SK-N-MC (cell line): ENCODE data around the gene STK11.

Experiments used
- DNase-seq: peaks from one replicate; pipeline ENCODE4 v3.0.0-alpha.2; 2011; ENCODE audit warnings: low read depth, low spot score
- H3K27ac ChIP-seq: fragments of 200-600 bp; sonication (generic); 2 replicates; pipeline ENCODE4 v1.5.1; 2016; ENCODE audit warnings: mixed run types
- H3K36me3 ChIP-seq: fragments of 200-600 bp; sonication (generic); 2 replicates; pipeline ENCODE4 v1.6.1; 2017; ENCODE audit warnings: antibody characterized with exemption, low read length, mixed read lengths; ENCODE audit not compliant: insufficient read depth
- H3K4me3 ChIP-seq: fragments of 200-600 bp; sonication (generic); 2 replicates; pipeline ENCODE4 v1.5.1; 2016
- H3K9ac ChIP-seq: fragments of 200-600 bp; sonication (generic); 2 replicates; pipeline ENCODE4 v1.8.0; 2017; ENCODE audit warnings: mixed run types, mixed read lengths; ENCODE audit not compliant: insufficient read length
- H3K9me3 ChIP-seq: fragments of 200-600 bp; sonication (generic); 2 replicates; pipeline ENCODE4 v1.6.1; 2017; ENCODE audit warnings: low read depth, mild to moderate bottlenecking, antibody characterized with exemption, low read length, moderate library complexity, mixed read lengths
- EZH2 ChIP-seq: fragments of 200-600 bp; sonication (generic); IDR thresholded peaks from one replicate; pipeline ENCODE4 v1.6.1; 2017; ENCODE audit warnings: antibody characterized with exemption
- FOXP2 ChIP-seq: optimal IDR thresholded peaks from 2 replicates; pipeline ENCODE3; 2011; ENCODE audit warnings: mild to moderate bottlenecking, moderate library complexity; ENCODE audit not compliant: insufficient read depth; ENCODE audit errors: extremely low read length, control extremely low read depth
- POLR2AphosphoS5 ChIP-seq: IDR thresholded peaks from 2 replicates; pipeline ENCODE4 v1.6.1; 2012; ENCODE audit warnings: mild to moderate bottlenecking, low read depth, low read length, borderline replicate concordance

STK11 gene

GRCh38 chr19:1168572-1169410, 36.8 kb upstream of the STK11 start:
- H3K36me3 ChIP-seq: no peaks in the 10 kb centered on the region; the same call in 1 of the 2 replicates
- no peak for TF ChIP-seq EZH2
- TF ChIP-seq FOXP2: no peak
- TF ChIP-seq POLR2AphosphoS5: no peak
- no peak overlapping the region for H3K4me3 ChIP-seq
- no peak for DNase-seq
- no peak overlapping the region for H3K27ac ChIP-seq
- H3K9me3 ChIP-seq: no peaks in the 10 kb centered on the region
- no peak overlapping the region for H3K9ac ChIP-seq

- Histone ChIP-seq H3K27ac (no peak overlapping the region), H3K4me3 (no peak overlapping the region), H3K36me3 (no peaks in the 10 kb centered on the region; the same call in 1 of the 2 replicates), H3K9me3 (no peaks in the 10 kb centered on the region), H3K9ac (no peak overlapping the region)
- TF ChIP-seq POLR2AphosphoS5 (no peak), FOXP2 (no peak), EZH2 (no peak)
- DNase-seq: no peak
These were observed 36.2 kb upstream of the STK11 start for GRCh38 chr19:1169411-1169791.

- no peak overlapping the region for H3K9ac ChIP-seq
- H3K27ac ChIP-seq: 0 out of 2 replicates have a peak overlapping the region, but pooled peaks have one; percentile 19
- no peaks in the 10 kb centered on the region; the same call in 1 of the 2 replicates for H3K36me3 ChIP-seq
- H3K4me3 ChIP-seq: no peak overlapping the region
- H3K9me3 ChIP-seq: no peaks in the 10 kb centered on the region
- DNase-seq: no peak
- TF ChIP-seq EZH2 (no peak), FOXP2 (no peak), POLR2AphosphoS5 (no peak)
These were observed 35.4 kb upstream of the STK11 start for GRCh38 chr19:1169921-1170885.

GRCh38 chr19:1170938-1171754, 34.4 kb upstream of the STK11 start:
- H3K9ac ChIP-seq: no peak overlapping the region
- 0 out of 2 replicates have a peak overlapping the region, but pooled peaks have one; percentile 19 for H3K27ac ChIP-seq
- no peak for DNase-seq
- peak overlapping the region; percentile 81 for H3K4me3 ChIP-seq
- no peaks in the 10 kb centered on the region for H3K9me3 ChIP-seq
- no peak for TF ChIP-seq POLR2AphosphoS5
- TF ChIP-seq FOXP2: no peak
- no peak for TF ChIP-seq EZH2
- H3K36me3 ChIP-seq: no peaks in the 10 kb centered on the region; the same call in 1 of the 2 replicates

GRCh38 chr19:1171755-1172352, 33.7 kb upstream of the STK11 start:
- no peak for DNase-seq
- H3K9me3 ChIP-seq: no peaks in the 10 kb centered on the region
- peak overlapping the region; percentile 81 for H3K4me3 ChIP-seq
- peak overlapping the region; percentile 61 for H3K27ac ChIP-seq
- peak overlapping the region; percentile 75 for H3K9ac ChIP-seq
- no peaks in the 10 kb centered on the region; the same call in 1 of the 2 replicates for H3K36me3 ChIP-seq
- TF ChIP-seq FOXP2: no peak

- Histone ChIP-seq H3K9ac (peak overlapping the region; percentile 75), H3K9me3 (no peaks in the 10 kb centered on the region), H3K4me3 (peak overlapping the region; percentile 81), H3K27ac (peak overlapping the region; percentile 61), H3K36me3 (no peaks in the 10 kb centered on the region; the same call in 1 of the 2 replicates)
- DNase-seq: no peak
- TF ChIP-seq POLR2AphosphoS5 (no peak), EZH2 (no peak), FOXP2 (no peak)
These were observed 33.0 kb upstream of the STK11 start for GRCh38 chr19:1172353-1173158.

GRCh38 chr19:1173159-1173844, 32.3 kb upstream of the STK11 start:
- peak overlapping the region; percentile 61 for H3K27ac ChIP-seq
- TF ChIP-seq POLR2AphosphoS5 (no peak), FOXP2 (no peak), EZH2 (no peak)
- peak overlapping the region; percentile 75 for H3K9ac ChIP-seq
- no peak for DNase-seq
- no peaks in the 10 kb centered on the region for H3K9me3 ChIP-seq
- H3K4me3 ChIP-seq: peak overlapping the region; percentile 81
- H3K36me3 ChIP-seq: no peaks in the 10 kb centered on the region
